ENCODE results near the gene WDR49. TPM values are rescaled to one million over a fixed set of nuclear protein-coding genes. Genes with fewer than 3 reads are reported as not detected.

Gene WDR49
- total RNA-seq, 1 donor from 2014 or later: 10.6 TPM

- FAIRE-seq (no peak), DNase-seq (ENCODE audit: low spot score in 2 of 2) (no peak)
Observed at GRCh38 chr3:167493244-167493643, 160.5 kb downstream of the WDR49 start.

- FAIRE-seq (no peak), DNase-seq (ENCODE audit: low spot score in 2 of 2) (no peak)
Observed at GRCh38 chr3:167491621-167492020, 162.1 kb downstream of the WDR49 start.

- no peak for FAIRE-seq
- no peak for DNase-seq (ENCODE audit: low spot score in 2 of 2)
Observed at GRCh38 chr3:167489571-167489970, 164.2 kb downstream of the WDR49 start.

GRCh38 chr3:167487556-167487955 lies 166.2 kb downstream of the WDR49 start:
- no peak for DNase-seq (ENCODE audit: low spot score in 2 of 2)
- FAIRE-seq: no peak

- no peak for FAIRE-seq
- DNase-seq (ENCODE audit: low spot score in 2 of 2): no peak
Observed at GRCh38 chr3:167484551-167484950, 169.2 kb downstream of the WDR49 start.

GRCh38 chr3:167483708-167484475 lies 169.8 kb downstream of the WDR49 start:
- FAIRE-seq (no peak), DNase-seq (ENCODE audit: low spot score in 2 of 2) (no peak)

GRCh38 chr3:167481164-167481563 lies 172.6 kb downstream of the WDR49 start:
- DNase-seq (ENCODE audit: low spot score in 2 of 2): no peak
- FAIRE-seq: no peak

GRCh38 chr3:167480748-167481147 lies 173.0 kb downstream of the WDR49 start:
- DNase-seq (ENCODE audit: low spot score in 2 of 2): no peak
- no peak for FAIRE-seq

- FAIRE-seq (no peak), DNase-seq (ENCODE audit: low spot score in 2 of 2) (no peak)
Observed at GRCh38 chr3:167473863-167474262, 179.9 kb downstream of the WDR49 start, which contains the start of gene SERPINI2. TSS of gene SERPINI2 (minus strand) at chr3:167474042. CDS start at chr3:167471834, 2,208 bp downstream.

GRCh38 chr3:167469381-167469780 lies 184.4 kb downstream of the WDR49 start:
- no peak for FAIRE-seq
- DNase-seq (ENCODE audit: low spot score in 2 of 2): no peak

- FAIRE-seq: no peak
- DNase-seq (ENCODE audit: low spot score in 2 of 2): no peak
Observed at GRCh38 chr3:167467848-167468611, 185.7 kb downstream of the WDR49 start.

GRCh38 chr3:167466966-167467365 lies 186.8 kb downstream of the WDR49 start:
- no peak for FAIRE-seq
- DNase-seq (ENCODE audit: low spot score in 2 of 2): no peak

- DNase-seq (ENCODE audit: low spot score in 2 of 2) (no peak), FAIRE-seq (no peak)
Observed at GRCh38 chr3:167456157-167456799, 197.5 kb downstream of the WDR49 start.

- no peak for DNase-seq (ENCODE audit: low spot score in 2 of 2)
Observed at GRCh38 chr3:167453815-167454214, 199.9 kb downstream of the WDR49 start.

GRCh38 chr3:167451282-167451681 lies 202.5 kb downstream of the WDR49 start:
- FAIRE-seq (no peak), DNase-seq (ENCODE audit: low spot score in 2 of 2) (no peak)

More at GRCh38 chr3:167453815-167454214, 199.9 kb downstream of the WDR49 start:
- FAIRE-seq: no peak

GRCh38 chr3:167450675-167451074 lies 203.1 kb downstream of the WDR49 start:
- DNase-seq (ENCODE audit: low spot score in 2 of 2): no peak
- no peak for FAIRE-seq

GRCh38 chr3:167450195-167450594 lies 203.5 kb downstream of the WDR49 start:
- no peak for DNase-seq (ENCODE audit: low spot score in 2 of 2)
- FAIRE-seq: no peak

- DNase-seq (ENCODE audit: low spot score in 2 of 2) (no peak), FAIRE-seq (no peak)
Observed at GRCh38 chr3:167445491-167445890, 208.3 kb downstream of the WDR49 start.

GRCh38 chr3:167441256-167441655 lies 212.5 kb downstream of the WDR49 start:
- DNase-seq (ENCODE audit: low spot score in 2 of 2): no peak
- no peak for FAIRE-seq

- FAIRE-seq (no peak), DNase-seq (ENCODE audit: low spot score in 2 of 2) (no peak)
Observed at GRCh38 chr3:167437428-167438139, 216.2 kb downstream of the WDR49 start.

All from frontal cortex (tissue), 4 donors.